ENCODE results near the gene ODF2L.

The ODF2L gene

DNA sequence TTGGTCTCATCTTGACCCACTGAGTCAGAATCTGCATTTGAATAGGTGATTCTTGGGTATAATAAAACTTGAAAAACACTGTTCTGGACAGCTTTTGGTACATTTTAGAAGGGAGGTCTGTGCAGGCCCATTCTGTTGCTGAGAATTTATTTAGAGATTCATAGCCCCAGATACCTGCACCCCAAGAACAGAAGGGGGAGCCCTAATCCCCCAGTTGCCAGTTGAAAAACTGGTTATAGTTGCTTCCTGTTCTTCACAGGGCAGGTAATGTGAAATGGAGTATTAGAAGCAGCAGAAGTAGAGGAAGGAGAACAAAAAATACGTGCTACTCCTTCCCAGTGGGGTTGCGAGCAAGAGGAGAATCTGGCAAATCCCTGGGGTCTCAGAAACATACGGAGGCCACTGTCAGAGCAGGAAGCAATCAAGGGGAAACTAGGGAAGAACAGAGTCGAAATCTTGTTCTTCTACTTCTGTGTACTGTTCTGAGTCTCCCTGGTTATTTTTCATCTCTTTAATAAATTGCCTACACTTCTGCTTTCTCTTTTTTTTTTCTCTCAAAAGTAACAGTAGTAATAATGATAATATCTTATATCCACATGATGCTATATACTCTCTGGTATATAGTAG is 23.3 kb upstream of the ODF2L start (continued):
- TF ChIP-seq, protein P1, sequence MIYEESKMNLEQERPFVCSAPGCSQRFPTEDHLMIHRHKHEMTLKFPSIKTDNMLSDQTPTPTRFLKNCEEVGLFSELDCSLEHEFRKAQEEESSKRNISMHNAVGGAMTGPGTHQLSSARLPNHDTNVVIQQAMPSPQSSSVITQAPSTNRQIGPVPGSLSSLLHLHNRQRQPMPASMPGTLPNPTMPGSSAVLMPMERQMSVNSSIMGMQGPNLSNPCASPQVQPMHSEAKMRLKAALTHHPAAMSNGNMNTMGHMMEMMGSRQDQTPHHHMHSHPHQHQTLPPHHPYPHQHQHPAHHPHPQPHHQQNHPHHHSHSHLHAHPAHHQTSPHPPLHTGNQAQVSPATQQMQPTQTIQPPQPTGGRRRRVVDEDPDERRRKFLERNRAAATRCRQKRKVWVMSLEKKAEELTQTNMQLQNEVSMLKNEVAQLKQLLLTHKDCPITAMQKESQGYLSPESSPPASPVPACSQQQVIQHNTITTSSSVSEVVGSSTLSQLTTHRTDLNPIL (CRISPR knock-in tag; IDR thresholded peaks at IDR 0.05; ENCODE audit: low read depth) = no peak
- TF ChIP-seq ESRRG (CRISPR knock-in tag; IDR thresholded peaks at IDR 0.05) = no peak
- TF ChIP-seq, protein P2, sequence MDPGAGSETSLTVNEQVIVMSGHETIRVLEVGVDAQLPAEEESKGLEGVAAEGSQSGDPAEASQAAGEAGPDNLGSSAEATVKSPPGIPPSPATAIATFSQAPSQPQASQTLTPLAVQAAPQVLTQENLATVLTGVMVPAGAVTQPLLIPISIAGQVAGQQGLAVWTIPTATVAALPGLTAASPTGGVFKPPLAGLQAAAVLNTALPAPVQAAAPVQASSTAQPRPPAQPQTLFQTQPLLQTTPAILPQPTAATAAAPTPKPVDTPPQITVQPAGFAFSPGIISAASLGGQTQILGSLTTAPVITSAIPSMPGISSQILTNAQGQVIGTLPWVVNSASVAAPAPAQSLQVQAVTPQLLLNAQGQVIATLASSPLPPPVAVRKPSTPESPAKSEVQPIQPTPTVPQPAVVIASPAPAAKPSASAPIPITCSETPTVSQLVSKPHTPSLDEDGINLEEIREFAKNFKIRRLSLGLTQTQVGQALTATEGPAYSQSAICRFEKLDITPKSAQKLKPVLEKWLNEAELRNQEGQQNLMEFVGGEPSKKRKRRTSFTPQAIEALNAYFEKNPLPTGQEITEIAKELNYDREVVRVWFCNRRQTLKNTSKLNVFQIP (CRISPR knock-in tag; IDR thresholded peaks at IDR 0.05; ENCODE audit: borderline replicate concordance, low read depth) = no peak

DNA sequence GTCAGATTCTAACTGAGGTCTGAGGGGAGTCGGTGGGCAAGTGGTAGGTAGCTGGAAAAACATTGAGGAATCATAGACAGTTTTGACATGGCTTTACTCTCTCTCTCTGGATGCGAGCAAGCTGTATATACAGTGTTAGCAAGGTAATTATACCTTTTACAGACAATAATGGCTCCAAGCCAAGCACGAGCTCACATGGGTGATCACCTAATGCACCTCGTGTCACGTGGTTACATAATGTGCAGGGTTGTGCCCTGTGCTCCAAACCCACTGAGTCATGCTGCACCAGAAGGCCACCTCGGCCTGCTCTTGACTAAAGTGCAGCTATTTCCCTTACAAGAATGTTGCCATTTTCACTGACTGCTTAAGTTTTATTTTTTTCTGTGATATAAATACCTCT is 20.2 kb upstream of the ODF2L start:
- ATAC-seq = no peak
- TF ChIP-seq ZFP3 (CRISPR knock-in tag; IDR thresholded peaks at IDR 0.05) (no peak), TOX (CRISPR knock-in tag; IDR thresholded peaks at IDR 0.05; ENCODE audit: borderline replicate concordance) (no peak), ZFP30 (CRISPR knock-in tag; IDR thresholded peaks at IDR 0.05) (no peak), RARB (CRISPR knock-in tag; IDR thresholded peaks at IDR 0.05) (no peak), BACH2 (CRISPR knock-in tag; IDR thresholded peaks at IDR 0.05; ENCODE audit: borderline replicate concordance) (no peak), SNAI2 (CRISPR knock-in tag; IDR thresholded peaks at IDR 0.05) (no peak), ZNF8 (CRISPR knock-in tag; IDR thresholded peaks at IDR 0.05) (no peak), GLIS3 (CRISPR knock-in tag; IDR thresholded peaks at IDR 0.05) (no peak), ISL1 (CRISPR knock-in tag; IDR thresholded peaks at IDR 0.05) (no peak), ESRRG (CRISPR knock-in tag; IDR thresholded peaks at IDR 0.05) (no peak), CSDC2 (CRISPR knock-in tag; IDR thresholded peaks at IDR 0.05) (no peak)
- TF ChIP-seq, protein P2 (CRISPR knock-in tag; IDR thresholded peaks at IDR 0.05; ENCODE audit: borderline replicate concordance, low read depth) = no peak
- TF ChIP-seq, protein P3, sequence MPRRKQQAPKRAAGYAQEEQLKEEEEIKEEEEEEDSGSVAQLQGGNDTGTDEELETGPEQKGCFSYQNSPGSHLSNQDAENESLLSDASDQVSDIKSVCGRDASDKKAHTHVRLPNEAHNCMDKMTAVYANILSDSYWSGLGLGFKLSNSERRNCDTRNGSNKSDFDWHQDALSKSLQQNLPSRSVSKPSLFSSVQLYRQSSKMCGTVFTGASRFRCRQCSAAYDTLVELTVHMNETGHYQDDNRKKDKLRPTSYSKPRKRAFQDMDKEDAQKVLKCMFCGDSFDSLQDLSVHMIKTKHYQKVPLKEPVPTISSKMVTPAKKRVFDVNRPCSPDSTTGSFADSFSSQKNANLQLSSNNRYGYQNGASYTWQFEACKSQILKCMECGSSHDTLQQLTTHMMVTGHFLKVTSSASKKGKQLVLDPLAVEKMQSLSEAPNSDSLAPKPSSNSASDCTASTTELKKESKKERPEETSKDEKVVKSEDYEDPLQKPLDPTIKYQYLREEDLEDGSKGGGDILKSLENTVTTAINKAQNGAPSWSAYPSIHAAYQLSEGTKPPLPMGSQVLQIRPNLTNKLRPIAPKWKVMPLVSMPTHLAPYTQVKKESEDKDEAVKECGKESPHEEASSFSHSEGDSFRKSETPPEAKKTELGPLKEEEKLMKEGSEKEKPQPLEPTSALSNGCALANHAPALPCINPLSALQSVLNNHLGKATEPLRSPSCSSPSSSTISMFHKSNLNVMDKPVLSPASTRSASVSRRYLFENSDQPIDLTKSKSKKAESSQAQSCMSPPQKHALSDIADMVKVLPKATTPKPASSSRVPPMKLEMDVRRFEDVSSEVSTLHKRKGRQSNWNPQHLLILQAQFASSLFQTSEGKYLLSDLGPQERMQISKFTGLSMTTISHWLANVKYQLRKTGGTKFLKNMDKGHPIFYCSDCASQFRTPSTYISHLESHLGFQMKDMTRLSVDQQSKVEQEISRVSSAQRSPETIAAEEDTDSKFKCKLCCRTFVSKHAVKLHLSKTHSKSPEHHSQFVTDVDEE (CRISPR knock-in tag; IDR thresholded peaks at IDR 0.05) = no peak
- TF ChIP-seq, protein P4, sequence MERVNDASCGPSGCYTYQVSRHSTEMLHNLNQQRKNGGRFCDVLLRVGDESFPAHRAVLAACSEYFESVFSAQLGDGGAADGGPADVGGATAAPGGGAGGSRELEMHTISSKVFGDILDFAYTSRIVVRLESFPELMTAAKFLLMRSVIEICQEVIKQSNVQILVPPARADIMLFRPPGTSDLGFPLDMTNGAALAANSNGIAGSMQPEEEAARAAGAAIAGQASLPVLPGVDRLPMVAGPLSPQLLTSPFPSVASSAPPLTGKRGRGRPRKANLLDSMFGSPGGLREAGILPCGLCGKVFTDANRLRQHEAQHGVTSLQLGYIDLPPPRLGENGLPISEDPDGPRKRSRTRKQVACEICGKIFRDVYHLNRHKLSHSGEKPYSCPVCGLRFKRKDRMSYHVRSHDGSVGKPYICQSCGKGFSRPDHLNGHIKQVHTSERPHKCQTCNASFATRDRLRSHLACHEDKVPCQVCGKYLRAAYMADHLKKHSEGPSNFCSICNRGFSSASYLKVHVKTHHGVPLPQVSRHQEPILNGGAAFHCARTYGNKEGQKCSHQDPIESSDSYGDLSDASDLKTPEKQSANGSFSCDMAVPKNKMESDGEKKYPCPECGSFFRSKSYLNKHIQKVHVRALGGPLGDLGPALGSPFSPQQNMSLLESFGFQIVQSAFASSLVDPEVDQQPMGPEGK (CRISPR knock-in tag; IDR thresholded peaks at IDR 0.05; ENCODE audit: borderline replicate concordance) = no peak
- TF ChIP-seq, protein P1 (CRISPR knock-in tag; IDR thresholded peaks at IDR 0.05; ENCODE audit: low read depth) = no peak
- TF ChIP-seq, protein P5, sequence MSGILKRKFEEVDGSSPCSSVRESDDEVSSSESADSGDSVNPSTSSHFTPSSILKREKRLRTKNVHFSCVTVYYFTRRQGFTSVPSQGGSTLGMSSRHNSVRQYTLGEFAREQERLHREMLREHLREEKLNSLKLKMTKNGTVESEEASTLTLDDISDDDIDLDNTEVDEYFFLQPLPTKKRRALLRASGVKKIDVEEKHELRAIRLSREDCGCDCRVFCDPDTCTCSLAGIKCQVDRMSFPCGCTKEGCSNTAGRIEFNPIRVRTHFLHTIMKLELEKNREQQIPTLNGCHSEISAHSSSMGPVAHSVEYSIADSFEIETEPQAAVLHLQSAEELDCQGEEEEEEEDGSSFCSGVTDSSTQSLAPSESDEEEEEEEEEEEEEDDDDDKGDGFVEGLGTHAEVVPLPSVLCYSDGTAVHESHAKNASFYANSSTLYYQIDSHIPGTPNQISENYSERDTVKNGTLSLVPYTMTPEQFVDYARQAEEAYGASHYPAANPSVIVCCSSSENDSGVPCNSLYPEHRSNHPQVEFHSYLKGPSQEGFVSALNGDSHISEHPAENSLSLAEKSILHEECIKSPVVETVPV (CRISPR knock-in tag; IDR thresholded peaks at IDR 0.05) = no peak

DNA sequence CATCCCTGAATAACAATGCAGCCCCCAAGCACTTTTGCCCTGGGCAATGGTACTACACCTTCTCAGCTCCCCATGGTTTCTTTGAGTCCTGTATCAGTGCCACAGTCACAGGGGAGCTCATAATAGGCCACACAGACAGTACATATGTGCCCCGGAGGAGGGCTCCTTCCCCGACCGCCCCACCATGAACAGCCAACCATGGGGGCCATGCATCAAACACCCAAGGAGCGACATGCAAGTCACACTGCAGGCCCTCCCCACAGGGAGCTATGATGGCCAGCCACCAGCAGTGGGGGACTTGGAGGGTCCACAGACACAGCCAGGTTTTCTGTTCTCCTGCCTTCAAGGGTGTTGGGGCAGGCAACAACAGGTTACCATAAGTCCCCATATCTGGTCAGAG is 14.8 kb upstream of the ODF2L start:
- no peak for ATAC-seq
- no peak for TF ChIP-seq ZNF565 (CRISPR knock-in tag; conservative IDR thresholded peaks at IDR 0.05; ENCODE audit: low read depth)
- TF ChIP-seq, protein P2 (CRISPR knock-in tag; IDR thresholded peaks at IDR 0.05; ENCODE audit: borderline replicate concordance, low read depth) = no peak
- no peak for TF ChIP-seq ZNF70 (CRISPR knock-in tag; IDR thresholded peaks at IDR 0.05)
- TF ChIP-seq, protein P5 (CRISPR knock-in tag; IDR thresholded peaks at IDR 0.05) = no peak
- TF ChIP-seq TCF4 (CRISPR knock-in tag; IDR thresholded peaks at IDR 0.05; ENCODE audit: borderline replicate concordance) = no peak
- TF ChIP-seq CSDC2 (CRISPR knock-in tag; IDR thresholded peaks at IDR 0.05) = no peak
- TF ChIP-seq ZFP30 (CRISPR knock-in tag; IDR thresholded peaks at IDR 0.05) = no peak
- TF ChIP-seq ZNF8 (CRISPR knock-in tag; IDR thresholded peaks at IDR 0.05) = no peak
- no peak for TF ChIP-seq TOX (CRISPR knock-in tag; IDR thresholded peaks at IDR 0.05; ENCODE audit: borderline replicate concordance)
- TF ChIP-seq PPARA (CRISPR knock-in tag; IDR thresholded peaks at IDR 0.05; ENCODE audit: borderline replicate concordance) = no peak
- no peak for TF ChIP-seq ISL1 (CRISPR knock-in tag; IDR thresholded peaks at IDR 0.05)
- no peak for TF ChIP-seq ESRRG (CRISPR knock-in tag; IDR thresholded peaks at IDR 0.05)

All from SK-N-SH treated with all-trans-retinoic acid at 6 μM for 48 hours (cell line).